Smooth muscle cell of the coronary artery (primary cell): ENCODE results near the gene FOXN4. TPM values are rescaled to one million over a fixed set of nuclear protein-coding genes. Genes with fewer than 3 reads are reported as not detected.

Experiments used
- total RNA-seq: library from RNA; depleted of rRNA; stranded (reverse); fragments of >200 nt; gene quantifications from 2 replicates; pipeline ENCODE4 v1.2.3, GENCODE V29; 2014; ENCODE audit warnings: low replicate concordance

Gene FOXN4
- not detected in 2 replicates for total RNA-seq

GRCh38 chr12:109308534-109309380 lies at the start of gene FOXN4:
TSS of gene FOXN4 (minus strand) at chr12:109309284. CDS start at chr12:109308321, 963 bp downstream.

GRCh38 chr12:109347589-109347988 lies 38.5 kb upstream of the FOXN4 start, which contains the start of gene MYO1H:
TSS of gene MYO1H (plus strand) at chr12:109347900. CDS start at chr12:109347961, 61 bp downstream.

Other genes with a start within 250 kb of the FOXN4 start
- gene ALKBH2, start 215.8 kb downstream of the FOXN4 start, total RNA-seq = 13.9 and 18.6 TPM in 2 replicates
- gene UNG, start 211.7 kb downstream of the FOXN4 start, total RNA-seq = 11.8 and 12.3 TPM in 2 replicates
- gene ACACB, start 192.7 kb downstream of the FOXN4 start, total RNA-seq = 1.2 and 12.1 TPM in 2 replicates
- not detected in 2 replicates for gene MYO1H, start 38.6 kb upstream of the FOXN4 start, total RNA-seq
- gene KCTD10, start 168.0 kb upstream of the FOXN4 start, total RNA-seq = 87.8 and 137 TPM in 2 replicates
- gene UBE3B, start 168.3 kb upstream of the FOXN4 start, total RNA-seq = 22.1 and 27.6 TPM in 2 replicates